ES-I3 (cell line): Measurements from ENCODE around the gene SLX1A.
"Not testable (repeated sequence)": the region's sequence is repeated elsewhere in the genome, so short reads cannot be mapped to it uniquely, and the experiment has no call there.

Experiments used
- H3K36me3 ChIP-seq: 2 replicates; pipeline ENCODE4 v1.6.1; 2013; ENCODE audit warnings: mild to moderate bottlenecking, low read length, control low read depth, moderate library complexity; ENCODE audit not compliant: insufficient read depth
- H3K4me1 ChIP-seq: 2 replicates; pipeline ENCODE4 v1.6.1; 2013; ENCODE audit warnings: mild to moderate bottlenecking, control low read depth, low read length; ENCODE audit not compliant: insufficient read depth
- H3K9ac ChIP-seq: 2 replicates; pipeline ENCODE4 v1.6.1; 2013; ENCODE audit warnings: low read depth, mild to moderate bottlenecking, low read length, moderate library complexity
- H3K9me3 ChIP-seq: 2 replicates; pipeline ENCODE4 v1.6.1; 2013; ENCODE audit warnings: mild to moderate bottlenecking, low read length, moderate library complexity; ENCODE audit not compliant: control insufficient read depth, insufficient read depth

Gene SLX1A

DNA sequence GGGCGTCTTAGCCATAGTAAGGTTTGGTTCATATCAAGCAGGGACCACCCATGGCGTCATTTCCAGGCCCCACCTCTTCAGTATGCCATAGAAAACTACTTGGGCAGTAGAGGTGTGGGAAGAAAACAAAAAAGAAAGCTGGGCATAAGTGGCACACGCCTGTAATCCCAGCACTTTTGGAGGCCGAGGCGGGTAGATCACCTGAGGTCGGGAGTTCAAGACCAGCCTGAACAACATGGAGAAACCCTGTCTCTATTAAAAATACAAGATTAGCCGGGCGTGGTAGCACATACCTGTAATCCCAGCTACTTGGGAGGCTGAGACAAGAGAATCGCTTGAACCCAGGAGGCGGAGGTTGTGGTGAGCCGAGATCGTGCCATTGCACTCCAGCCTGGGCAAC lies 2.5 kb upstream of the SLX1A start:
- H3K4me1 ChIP-seq, H3K9me3 ChIP-seq, H3K9ac ChIP-seq, H3K36me3 ChIP-seq: not testable (repeated sequence)

DNA sequence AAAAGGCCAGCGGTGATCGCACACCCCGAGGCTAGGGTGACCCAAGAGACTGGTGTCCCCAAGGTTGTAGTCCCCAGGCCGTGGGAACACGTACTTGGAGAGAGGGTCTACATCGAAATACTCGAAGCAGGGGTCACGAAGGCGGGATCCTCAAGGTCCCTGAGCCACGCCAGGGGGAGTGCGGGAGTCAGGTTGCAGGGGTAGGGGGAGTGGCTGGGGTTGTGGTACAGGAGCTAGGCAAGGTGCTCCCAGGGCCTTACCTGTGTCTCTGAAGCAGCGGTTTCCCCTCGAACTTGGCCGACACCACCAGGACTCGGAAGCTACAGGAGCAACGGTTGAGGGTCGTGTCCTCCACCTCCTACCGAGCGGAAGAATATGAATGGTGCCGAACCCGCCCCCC lies 577 bp upstream of the SLX1A start:
- not testable (repeated sequence) for H3K36me3 ChIP-seq, H3K9me3 ChIP-seq, H3K9ac ChIP-seq, H3K4me1 ChIP-seq

DNA sequence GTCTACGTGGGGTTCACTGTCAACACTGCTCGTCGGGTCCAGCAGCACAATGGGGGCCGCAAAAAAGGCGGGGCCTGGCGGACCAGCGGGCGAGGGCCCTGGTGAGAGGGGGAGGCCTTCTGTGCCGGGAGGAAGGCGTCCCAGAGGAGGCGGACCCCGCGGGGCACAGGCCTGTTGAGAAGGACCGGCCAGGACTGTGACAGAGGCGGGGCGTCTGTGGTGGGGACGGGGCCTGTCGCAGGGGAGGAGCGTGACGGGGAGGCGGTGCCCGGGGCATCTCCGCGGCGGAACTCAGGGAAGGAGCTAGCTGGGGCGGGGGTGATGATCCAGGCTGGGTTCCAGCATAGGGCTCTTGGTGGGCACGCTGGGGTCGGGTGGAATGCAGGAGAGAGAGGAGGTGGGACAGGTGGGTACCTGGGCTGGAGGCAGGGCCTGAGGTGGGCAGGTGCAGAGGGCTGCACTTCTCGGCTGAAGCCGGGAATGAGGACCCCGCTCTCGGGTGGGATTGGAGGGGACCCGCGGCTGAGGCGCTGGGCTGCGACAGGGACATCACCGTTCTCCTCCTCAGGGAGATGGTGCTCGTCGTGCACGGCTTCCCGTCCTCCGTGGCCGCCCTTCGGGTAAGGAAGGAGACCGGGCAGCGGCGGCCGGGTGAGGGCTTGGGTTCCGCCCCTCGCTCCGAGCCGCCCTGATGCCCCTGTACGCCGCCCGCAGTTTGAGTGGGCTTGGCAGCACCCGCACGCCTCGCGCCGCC lies 674 bp downstream of the SLX1A start:
- not testable (repeated sequence) for H3K4me1 ChIP-seq, H3K36me3 ChIP-seq, H3K9me3 ChIP-seq
- H3K9ac ChIP-seq: 0 out of 2 replicates have a peak overlapping the region, but pooled peaks have one; percentile 20

DNA sequence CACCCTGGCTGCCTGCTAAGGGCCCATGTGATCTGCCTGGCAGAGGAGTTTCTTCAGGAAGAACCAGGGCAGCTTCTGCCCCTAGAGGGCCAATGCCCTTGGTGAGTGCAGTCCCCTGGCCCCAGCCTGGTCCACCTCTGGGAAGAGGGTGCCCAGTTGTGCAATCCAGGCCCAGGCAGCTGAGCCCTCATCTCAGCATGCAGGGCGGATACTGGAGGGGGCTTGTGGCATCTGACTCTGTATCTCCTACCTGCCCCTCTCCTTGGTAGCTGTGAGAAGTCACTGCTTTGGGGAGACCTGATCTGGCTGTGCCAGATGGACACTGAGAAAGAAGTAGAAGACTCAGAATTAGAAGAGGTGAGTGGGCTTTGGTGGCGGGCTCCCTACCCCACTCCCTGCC lies 3.3 kb downstream of the SLX1A start:
- not testable (repeated sequence) for H3K9ac ChIP-seq, H3K9me3 ChIP-seq, H3K36me3 ChIP-seq, H3K4me1 ChIP-seq

DNA sequence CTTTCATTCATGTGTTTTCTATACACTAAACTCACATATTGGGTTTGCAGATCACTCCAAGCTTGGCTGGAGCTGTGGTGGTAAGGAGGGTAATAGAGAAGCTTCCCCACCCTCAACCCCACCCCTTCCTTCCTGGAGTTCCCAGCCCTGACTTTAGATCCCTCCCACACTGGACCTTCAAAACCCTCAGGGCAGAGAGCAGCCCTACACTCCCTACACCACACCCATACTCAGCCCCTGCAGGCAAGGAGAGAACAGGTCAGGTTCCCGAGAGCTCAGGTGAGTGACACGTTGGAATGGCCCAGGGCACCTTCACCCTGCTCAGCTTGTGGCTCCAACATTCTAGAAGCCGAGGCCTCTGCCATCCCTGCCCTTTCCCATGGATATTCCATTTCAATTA lies 5.4 kb downstream of the SLX1A start, which contains the start of gene SULT1A3:
TSS of gene SULT1A3 (plus strand) at position 207 of the 400 bp plus-strand sequence. CDS start 1,474 bp downstream, outside the sequence.
- not testable (repeated sequence) for H3K9me3 ChIP-seq, H3K36me3 ChIP-seq, H3K4me1 ChIP-seq, H3K9ac ChIP-seq

DNA sequence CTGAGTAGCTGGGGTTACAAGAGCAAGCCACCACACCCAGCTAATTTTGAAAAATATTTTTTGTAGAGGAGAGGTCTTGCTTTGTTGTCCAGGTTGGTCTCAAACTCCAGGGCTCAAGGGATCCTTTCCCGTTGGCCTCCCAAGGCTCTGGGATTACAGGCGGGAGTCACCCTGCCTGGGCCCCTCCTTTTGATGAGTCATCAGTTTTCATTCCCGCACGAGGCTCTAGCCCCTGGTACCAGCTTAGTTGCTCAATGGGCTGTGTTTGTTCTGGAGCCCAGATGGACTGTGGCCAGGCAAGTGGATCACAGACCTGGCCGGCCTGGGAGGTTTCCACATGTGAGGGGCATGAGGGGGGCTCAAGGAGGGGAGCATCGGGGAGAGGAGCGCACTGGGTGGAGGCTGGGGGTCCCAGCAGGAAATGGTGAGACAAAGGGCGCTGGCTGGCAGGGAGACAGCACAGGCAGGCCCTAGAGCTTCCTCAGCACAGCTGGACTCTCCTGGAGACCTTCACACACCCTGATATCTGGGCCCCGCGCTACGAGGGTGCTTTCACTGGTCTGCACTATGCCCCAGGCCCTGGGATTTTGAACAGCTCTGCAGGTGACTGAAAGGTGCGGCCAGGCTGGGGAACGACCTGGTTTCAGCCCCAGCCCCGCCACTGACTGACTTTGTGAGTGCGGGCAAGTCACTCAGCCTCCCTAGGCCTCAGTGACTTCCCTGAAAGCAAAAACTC lies 6.1 kb downstream of the SLX1A start:
- H3K9ac ChIP-seq, H3K4me1 ChIP-seq, H3K9me3 ChIP-seq, H3K36me3 ChIP-seq: not testable (repeated sequence)

DNA sequence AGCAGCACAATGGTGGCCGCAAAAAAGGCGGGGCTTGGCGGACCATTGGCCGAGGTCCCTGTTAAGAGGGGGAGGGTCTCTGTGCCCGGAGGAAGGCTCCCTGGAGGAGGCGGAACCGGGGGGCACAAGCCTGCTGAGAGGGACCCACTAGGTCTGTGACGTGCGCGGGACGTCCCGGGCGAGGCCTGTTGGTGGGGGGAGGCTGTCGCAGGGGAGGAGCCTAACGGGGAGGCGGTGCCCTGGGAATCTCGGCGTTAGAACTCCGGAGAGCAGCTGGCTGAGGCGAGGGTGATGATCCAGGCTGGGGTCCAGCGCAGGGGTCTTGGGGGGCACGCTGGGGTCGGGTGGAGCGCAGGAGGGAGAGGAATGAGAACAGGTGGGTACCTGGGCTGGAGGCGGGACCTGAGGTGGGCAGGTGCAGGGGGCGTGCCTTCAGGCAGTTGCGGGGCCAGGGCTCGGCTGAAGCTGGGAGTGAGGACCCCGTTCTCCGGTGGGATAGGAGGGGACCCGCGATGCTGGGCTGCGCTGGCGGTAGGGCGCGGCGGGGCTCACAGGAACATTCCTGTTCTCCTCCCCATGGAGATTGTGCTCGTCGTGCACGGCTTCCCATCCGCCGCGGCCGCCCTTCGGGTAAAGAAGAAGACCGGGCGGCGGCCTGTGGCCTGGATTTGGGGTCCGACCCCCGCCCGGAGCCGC lies 12.0 kb downstream of the SLX1A start:
- not testable (repeated sequence) for H3K36me3 ChIP-seq, H3K9me3 ChIP-seq, H3K4me1 ChIP-seq
- H3K9ac ChIP-seq: peak overlapping the region; percentile 36; the same call in 1 of the 2 replicates

DNA sequence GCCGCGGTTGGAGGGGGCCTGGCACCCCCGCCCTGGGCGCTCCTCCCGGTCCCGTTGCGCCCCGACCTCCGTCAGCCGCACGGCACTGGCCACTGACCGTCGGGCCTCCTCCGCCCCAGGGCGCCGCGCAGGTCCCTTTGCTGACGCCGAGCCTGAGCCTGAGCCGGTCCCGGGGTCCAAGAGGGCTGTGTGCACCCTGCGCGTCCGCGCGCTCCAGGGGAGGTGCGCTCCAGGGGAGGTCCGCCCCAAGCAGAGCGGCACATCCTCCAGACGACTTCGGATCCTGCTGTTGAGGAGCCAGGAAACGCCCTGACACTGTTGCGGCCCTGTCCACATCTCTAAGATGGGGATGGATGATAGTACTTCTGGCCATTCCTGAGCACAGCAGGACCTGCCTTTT lies 12.6 kb downstream of the SLX1A start:
- not testable (repeated sequence) for H3K36me3 ChIP-seq, H3K4me1 ChIP-seq, H3K9me3 ChIP-seq
- H3K9ac ChIP-seq: peak overlapping the region; percentile 36; the same call in 1 of the 2 replicates

DNA sequence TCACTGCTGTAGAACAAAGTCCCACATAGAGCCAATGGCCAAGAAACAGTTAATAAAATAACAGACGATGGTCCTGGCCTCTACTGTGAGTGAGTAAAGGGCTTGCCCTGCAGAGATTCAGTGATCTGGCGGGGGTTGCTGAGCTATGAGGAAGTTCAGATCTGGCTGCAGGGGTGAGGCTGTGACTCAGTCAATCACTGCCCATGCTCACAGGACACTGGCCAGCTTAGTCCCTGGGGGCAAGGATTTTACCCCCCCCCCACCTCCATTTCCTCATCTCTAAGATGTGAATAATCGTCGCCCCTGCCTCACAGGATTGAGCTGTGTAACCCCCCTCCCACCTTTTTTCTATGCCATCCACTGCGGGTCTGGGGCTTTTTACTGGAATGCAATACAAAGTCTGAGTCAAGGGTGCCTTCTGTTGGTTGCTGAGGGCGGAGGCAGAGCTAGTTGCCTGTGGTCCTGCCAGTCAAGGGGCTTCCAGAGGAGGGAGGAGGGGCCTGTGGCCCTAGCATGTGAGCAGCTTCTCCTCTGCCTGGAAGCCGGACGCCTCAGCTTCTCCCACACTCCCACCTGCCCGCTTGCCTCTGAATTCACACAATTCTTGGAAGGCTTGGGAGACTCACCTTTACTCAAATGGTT lies 13.5 kb downstream of the SLX1A start:
- H3K9me3 ChIP-seq, H3K4me1 ChIP-seq, H3K36me3 ChIP-seq, H3K9ac ChIP-seq: not testable (repeated sequence)

DNA sequence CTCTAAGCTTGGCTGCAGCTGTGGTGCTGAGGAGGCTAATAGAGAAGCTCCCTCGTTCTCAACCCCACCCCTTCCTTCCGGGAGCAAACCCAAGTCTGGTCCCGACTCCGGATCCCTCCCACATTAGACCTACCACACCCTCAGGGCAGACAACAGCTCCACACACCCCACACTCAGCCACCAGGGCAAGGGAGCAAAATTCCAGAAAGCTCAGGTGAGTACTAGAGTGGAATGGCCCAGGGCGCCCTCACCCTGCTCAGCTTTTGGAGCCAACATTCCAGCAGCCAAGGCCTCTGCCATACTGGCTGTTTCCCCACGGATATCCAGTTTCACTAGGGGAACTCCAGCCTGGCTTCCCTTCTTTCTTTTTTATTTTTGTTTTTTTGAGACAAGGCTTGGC lies 15.4 kb downstream of the SLX1A start:
- H3K36me3 ChIP-seq, H3K4me1 ChIP-seq, H3K9ac ChIP-seq, H3K9me3 ChIP-seq: not testable (repeated sequence)

DNA sequence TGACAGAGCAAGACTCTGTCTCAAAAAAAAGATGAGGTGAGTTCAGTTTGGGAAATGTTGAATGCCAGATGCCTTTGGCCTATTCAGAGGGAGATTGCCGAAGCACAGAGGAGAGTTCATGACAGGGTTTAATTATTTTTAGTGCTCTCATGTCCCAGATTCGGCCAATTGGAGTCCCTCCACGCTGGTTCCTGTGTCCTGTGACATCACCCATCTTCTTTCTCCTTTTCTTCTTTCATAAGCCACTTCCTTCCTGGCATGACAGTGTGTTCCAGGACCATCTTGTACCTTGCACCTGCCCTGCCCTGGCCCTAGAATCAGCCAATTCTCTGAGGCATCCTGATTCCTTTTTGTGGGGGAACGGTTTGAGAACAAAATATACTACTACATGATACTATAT lies 17.7 kb downstream of the SLX1A start:
- not testable (repeated sequence) for H3K9ac ChIP-seq, H3K36me3 ChIP-seq, H3K4me1 ChIP-seq, H3K9me3 ChIP-seq

DNA sequence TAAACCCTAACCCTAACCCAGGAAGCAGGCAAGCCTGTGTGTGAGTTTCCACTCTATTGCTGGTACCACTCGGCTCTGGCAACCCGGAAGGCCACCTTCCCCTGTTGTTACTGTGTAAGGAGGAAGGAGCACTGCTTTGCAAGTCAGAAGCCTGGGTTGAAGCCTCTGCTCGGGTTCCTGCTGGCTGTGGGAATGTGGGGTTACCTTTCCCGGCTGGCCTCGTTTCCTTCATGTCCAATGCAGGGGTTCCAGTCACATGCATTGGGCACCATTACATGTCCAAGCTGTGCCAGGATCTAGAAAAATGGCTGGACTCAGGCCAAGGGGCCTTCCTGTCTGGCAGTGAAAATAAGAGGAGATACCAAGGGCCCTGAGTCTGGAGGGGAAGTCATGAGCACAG lies 23.4 kb downstream of the SLX1A start:
- not testable (repeated sequence) for H3K36me3 ChIP-seq, H3K9me3 ChIP-seq, H3K9ac ChIP-seq, H3K4me1 ChIP-seq
